ENCODE measurements around the gene TMEM161B. TPM values are rescaled to one million over a fixed set of nuclear protein-coding genes. Genes with fewer than 3 reads are reported as not detected.
"Not testable (repeated sequence)": the region's sequence is repeated elsewhere in the genome, so short reads cannot be mapped to it uniquely, and the experiment has no call there.

The TMEM161B gene
- total RNA-seq = 6.1 and 7.1 TPM in 2 replicates

GRCh38 chr5:88268385-88269184 is at the start of gene TMEM161B:
TMEM161B (minus strand) TSS chr5:88268845; CDS start chr5:88268723, 122 bp downstream.
- DNase-seq (ENCODE audit: low read depth in 2 of 2) = peak; percentile 84 to 91

- no peak for DNase-seq (ENCODE audit: low read depth in 2 of 2)
These were observed 35.7 kb upstream of the TMEM161B start for GRCh38 chr5:88304356-88304755.

- DNase-seq (ENCODE audit: low read depth in 2 of 2) = peak in 1 of 2 donors; percentile 7
These were observed 29.8 kb upstream of the TMEM161B start for GRCh38 chr5:88298425-88298824.

- peak in 1 of 2 donors; percentile 63 for DNase-seq (ENCODE audit: low read depth in 2 of 2)
These were observed 22.2 kb upstream of the TMEM161B start for GRCh38 chr5:88290801-88291200.

GRCh38 chr5:88288528-88289197 is 20.0 kb upstream of the TMEM161B start:
- DNase-seq (ENCODE audit: low read depth in 2 of 2) = no peak

GRCh38 chr5:88287846-88288527 is 19.3 kb upstream of the TMEM161B start:
- peak; percentile 29 to 55 for DNase-seq (ENCODE audit: low read depth in 2 of 2)

GRCh38 chr5:88287302-88287701 is 18.7 kb upstream of the TMEM161B start:
- no peak for DNase-seq (ENCODE audit: low read depth in 2 of 2)

GRCh38 chr5:88283690-88284089 is 15.0 kb upstream of the TMEM161B start:
- DNase-seq (ENCODE audit: low read depth in 2 of 2) = no peak

- DNase-seq (ENCODE audit: low read depth in 2 of 2) = peak; percentile 3 to 34
These were observed 12.7 kb upstream of the TMEM161B start for GRCh38 chr5:88281322-88281721.

- DNase-seq (ENCODE audit: low read depth in 2 of 2) = peak in 1 of 2 donors; percentile 14
These were observed 10.9 kb upstream of the TMEM161B start for GRCh38 chr5:88279584-88279983.

GRCh38 chr5:88276378-88276777 is 7.7 kb upstream of the TMEM161B start:
- no peak for DNase-seq (ENCODE audit: low read depth in 2 of 2)

GRCh38 chr5:88275581-88275980 is 6.9 kb upstream of the TMEM161B start:
- DNase-seq (ENCODE audit: low read depth in 2 of 2) = no peak

GRCh38 chr5:88269222-88269771 is 652 bp upstream of the TMEM161B start:
- peak; percentile 9 to 16 for DNase-seq (ENCODE audit: low read depth in 2 of 2)

GRCh38 chr5:88264565-88264964 is 4.1 kb downstream of the TMEM161B start:
- DNase-seq (ENCODE audit: low read depth in 2 of 2) = not testable (repeated sequence)

GRCh38 chr5:88263349-88263748 is 5.3 kb downstream of the TMEM161B start:
- DNase-seq (ENCODE audit: low read depth in 2 of 2) = no peak

- no peak for DNase-seq (ENCODE audit: low read depth in 2 of 2)
These were observed 6.5 kb downstream of the TMEM161B start for GRCh38 chr5:88262116-88262515.

- no peak for DNase-seq (ENCODE audit: low read depth in 2 of 2)
These were observed 10.0 kb downstream of the TMEM161B start for GRCh38 chr5:88258636-88259035.

- DNase-seq (ENCODE audit: low read depth in 2 of 2) = no peak
These were observed 11.8 kb downstream of the TMEM161B start for GRCh38 chr5:88256872-88257271.

GRCh38 chr5:88256037-88256436 is 12.6 kb downstream of the TMEM161B start:
- no peak for DNase-seq (ENCODE audit: low read depth in 2 of 2)

- DNase-seq (ENCODE audit: low read depth in 2 of 2) = no peak
These were observed 14.3 kb downstream of the TMEM161B start for GRCh38 chr5:88254320-88254719.

GRCh38 chr5:88251048-88251711 is 17.5 kb downstream of the TMEM161B start:
- DNase-seq (ENCODE audit: low read depth in 2 of 2) = peak in 1 of 2 donors; percentile 24

Measured in lung microvascular endothelial cell (primary cell).